Mesodermal cell (in vitro differentiated cells): ENCODE results near the gene ADPGK.
"Not testable (repeated sequence)": the region's sequence is repeated elsewhere in the genome, so short reads cannot be mapped to it uniquely, and the experiment has no call there.

Experiments used
- H3K27ac ChIP-seq: 2 replicates; pipeline ENCODE4 v1.7.0; 2013; ENCODE audit warnings: mild to moderate bottlenecking, low read depth, low read length, moderate library complexity; ENCODE audit not compliant: severe bottlenecking
- H3K36me3 ChIP-seq: 2 replicates; pipeline ENCODE4 v1.7.1; 2013; ENCODE audit warnings: mild to moderate bottlenecking, low read length, moderate library complexity; ENCODE audit not compliant: control insufficient read depth, insufficient read depth
- H3K4me1 ChIP-seq: one replicate; pipeline ENCODE4 v1.7.1; 2013; ENCODE audit warnings: mild to moderate bottlenecking, low read length; ENCODE audit not compliant: insufficient read depth, control insufficient read depth, poor library complexity, severe bottlenecking
- H3K4me3 ChIP-seq: 2 replicates; pipeline ENCODE4 v1.7.0; 2013; ENCODE audit warnings: low read length, control low read depth, mild to moderate bottlenecking; ENCODE audit not compliant: insufficient read depth, poor library complexity, severe bottlenecking; ENCODE audit errors: extremely low read depth
- H3K9me3 ChIP-seq: 2 replicates; pipeline ENCODE4 v1.7.1; 2013; ENCODE audit warnings: mild to moderate bottlenecking, low read length, moderate library complexity; ENCODE audit not compliant: control insufficient read depth
- WGBS, 2 experiments: methylation state at CpG; one replicate each; pipeline ENCODE4 v1.1.5; 2013; ENCODE audit warnings: missing lambda C conversion rate in 2 of 2; ENCODE audit not compliant: insufficient coverage in 2 of 2; 5-methylcytosine and 5-hydroxymethylcytosine counted together

The ADPGK gene

GRCh38 chr15:72749700-72750099, 33.9 kb downstream of the ADPGK start:
- Histone ChIP-seq H3K4me1 (no peaks in the 10 kb centered on the region), H3K27ac (no peak overlapping the region), H3K4me3 (no peak overlapping the region), H3K36me3 (peaks cover 47% of the 10 kb centered on the region), H3K9me3 (no peaks in the 10 kb centered on the region)
- WGBS, 2 experiments: 83 to 100% methylated on average over 1 to 2 of the region's 2 CpGs

- Histone ChIP-seq H3K27ac (no peak overlapping the region), H3K4me1 (no peaks in the 10 kb centered on the region), H3K9me3 (no peaks in the 10 kb centered on the region), H3K4me3 (no peak overlapping the region), H3K36me3 (peaks cover 50% of the 10 kb centered on the region)
- no CpG with 5 or more reads among the region's 1 CpG for WGBS, 2 experiments
These were observed 43.3 kb downstream of the ADPGK start for GRCh38 chr15:72740219-72740618.

DNA sequence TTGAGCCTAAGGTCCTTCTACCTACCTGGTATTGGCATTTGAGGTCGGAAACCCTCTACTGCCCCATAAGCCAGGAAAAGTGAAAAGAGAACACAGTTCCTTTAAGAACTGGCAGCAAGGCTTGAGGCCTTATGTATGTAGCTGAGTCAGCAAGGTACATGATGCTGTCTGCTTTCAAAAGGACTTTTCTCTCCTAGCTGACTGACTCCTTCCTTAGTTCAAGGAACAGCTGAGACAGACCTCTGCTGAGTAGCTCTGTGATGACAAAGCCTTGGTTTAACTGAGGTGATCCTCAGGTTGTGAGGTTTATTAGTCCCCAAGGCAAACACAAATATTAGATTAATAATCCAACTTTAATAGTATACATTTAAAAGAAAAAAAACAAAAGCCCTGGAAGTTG, 45.8 kb downstream of the ADPGK start:
- no peak overlapping the region for H3K27ac ChIP-seq
- peaks cover 60% of the 10 kb centered on the region for H3K36me3 ChIP-seq
- WGBS, 2 experiments: 82 to 89% methylated on average over 1 of the region's 1 CpG
- no peaks in the 10 kb centered on the region for H3K4me1 ChIP-seq
- H3K9me3 ChIP-seq: no peaks in the 10 kb centered on the region
- H3K4me3 ChIP-seq: no peak overlapping the region

DNA sequence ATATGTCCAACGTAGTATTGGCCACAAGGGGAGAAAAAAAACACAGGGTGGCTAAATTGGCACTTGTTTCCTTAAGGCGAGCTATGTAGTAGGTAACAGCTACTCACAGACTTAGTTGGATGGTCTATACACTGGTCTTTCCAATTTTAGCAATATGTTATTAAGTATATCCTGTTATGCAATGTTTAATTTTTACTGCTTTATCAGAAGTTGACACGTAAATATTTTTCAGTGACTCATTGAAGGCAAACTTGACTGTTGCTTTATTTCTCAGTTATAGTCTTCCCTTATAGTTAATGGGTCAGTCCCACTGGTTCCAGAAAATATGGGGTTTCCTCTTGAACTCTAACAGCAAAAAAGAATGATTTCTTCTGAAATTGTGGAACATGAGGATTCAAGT, 46.5 kb downstream of the ADPGK start:
- no peak overlapping the region for H3K4me3 ChIP-seq
- H3K27ac ChIP-seq: no peak overlapping the region
- WGBS, 2 experiments: 84 to 100% methylated on average over 1 to 2 of the region's 3 CpGs
- H3K36me3 ChIP-seq: peaks cover 62% of the 10 kb centered on the region
- H3K9me3 ChIP-seq: no peaks in the 10 kb centered on the region
- no peaks in the 10 kb centered on the region for H3K4me1 ChIP-seq

DNA sequence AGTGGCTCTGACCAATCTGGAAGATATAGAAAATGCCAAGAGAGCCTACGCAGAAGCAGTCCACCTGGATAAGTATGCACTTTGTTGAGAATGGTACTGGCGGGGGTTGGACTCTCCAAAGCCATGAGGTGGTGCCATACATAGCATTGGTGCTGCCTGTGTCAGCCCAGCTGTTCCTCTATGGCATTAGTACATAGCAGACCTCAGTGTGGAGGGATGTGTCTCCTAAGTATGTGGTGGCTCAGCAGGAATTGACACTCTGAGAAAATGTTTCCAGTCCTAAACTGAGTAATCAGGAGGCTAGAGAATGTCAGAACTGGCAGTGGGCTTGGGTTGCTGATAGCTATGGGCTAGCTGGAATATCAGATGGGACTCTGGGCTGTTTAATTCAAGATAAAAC, 48.4 kb downstream of the ADPGK start:
- Histone ChIP-seq H3K27ac (no peak overlapping the region), H3K4me1 (no peaks in the 10 kb centered on the region), H3K4me3 (no peak overlapping the region), H3K9me3 (no peaks in the 10 kb centered on the region), H3K36me3 (peaks cover 61% of the 10 kb centered on the region)
- WGBS, 2 experiments: 100% methylated on average over 1 to 2 of the region's 2 CpGs

DNA sequence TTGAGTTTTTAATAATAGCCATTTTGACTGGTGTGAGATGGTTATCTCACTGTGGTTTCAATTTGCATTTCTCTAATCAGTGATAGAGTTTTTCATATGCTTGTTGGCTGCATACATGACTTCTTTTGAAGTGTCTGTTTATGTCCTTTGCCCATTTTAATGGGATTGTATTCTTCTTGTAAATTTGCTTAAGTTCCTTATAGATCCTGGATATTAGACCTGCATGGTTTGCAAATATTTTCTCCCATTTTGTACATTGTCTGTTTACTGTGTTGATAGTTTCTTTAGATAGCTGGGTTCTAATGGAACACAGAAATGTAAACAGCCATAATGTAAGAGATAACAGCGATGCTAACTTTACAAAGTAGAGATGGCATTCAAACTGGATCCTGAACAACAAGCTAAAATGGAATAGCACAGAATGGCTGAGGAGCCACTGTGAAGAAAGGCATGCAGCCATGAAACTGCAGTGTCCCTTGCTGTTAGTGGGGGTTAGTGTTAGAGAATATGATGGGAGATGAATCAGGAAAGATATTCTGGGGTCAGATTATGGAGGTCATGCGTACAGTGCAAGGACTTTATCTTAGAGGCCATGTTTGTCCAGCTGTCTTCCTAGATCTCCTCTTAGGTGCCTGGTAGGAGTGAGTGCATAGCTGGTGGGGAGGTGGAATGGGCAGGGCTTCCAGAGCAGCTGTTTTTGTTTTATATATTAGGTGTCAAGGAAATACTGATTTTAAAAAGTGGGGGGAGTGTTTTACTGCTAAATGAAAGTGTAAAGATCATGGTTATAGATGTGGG, 49.4 kb downstream of the ADPGK start:
- no peak overlapping the region for H3K4me3 ChIP-seq
- peaks cover 56% of the 10 kb centered on the region for H3K36me3 ChIP-seq
- WGBS, 2 experiments: 100% methylated on average over 2 of the region's 2 CpGs
- no peaks in the 10 kb centered on the region for H3K4me1 ChIP-seq
- H3K9me3 ChIP-seq: no peaks in the 10 kb centered on the region
- no peak overlapping the region for H3K27ac ChIP-seq

GRCh38 chr15:72732516-72732915, 51.0 kb downstream of the ADPGK start:
- Histone ChIP-seq H3K9me3 (no peaks in the 10 kb centered on the region), H3K36me3 (peaks cover 44% of the 10 kb centered on the region), H3K4me3 (no peak overlapping the region), H3K4me1 (no peaks in the 10 kb centered on the region), H3K27ac (no peak overlapping the region)
- WGBS, 2 experiments: 86 to 97% methylated on average over 3 of the region's 4 CpGs

DNA sequence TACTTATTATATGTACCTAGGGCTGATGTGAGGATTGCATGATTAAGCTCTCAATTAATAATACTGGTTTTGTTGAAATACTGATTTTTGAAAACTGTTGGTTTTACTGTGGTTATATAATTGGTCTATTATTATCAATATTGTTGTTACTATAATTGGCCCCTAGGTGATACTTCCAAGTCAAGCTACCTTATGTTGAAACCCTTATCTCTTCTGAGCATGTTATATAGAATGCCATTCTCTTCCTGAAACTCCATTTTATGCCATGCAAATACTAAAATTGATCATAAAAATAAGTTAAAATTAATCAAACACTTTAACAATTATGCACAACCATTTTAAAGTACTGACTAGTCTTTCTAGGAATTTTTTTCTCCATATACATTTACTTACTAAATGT, 51.5 kb downstream of the ADPGK start:
- Histone ChIP-seq H3K4me3 (no peak overlapping the region), H3K9me3 (no peaks in the 10 kb centered on the region), H3K36me3 (peaks cover 41% of the 10 kb centered on the region), H3K27ac (no peak overlapping the region), H3K4me1 (no peaks in the 10 kb centered on the region)

DNA sequence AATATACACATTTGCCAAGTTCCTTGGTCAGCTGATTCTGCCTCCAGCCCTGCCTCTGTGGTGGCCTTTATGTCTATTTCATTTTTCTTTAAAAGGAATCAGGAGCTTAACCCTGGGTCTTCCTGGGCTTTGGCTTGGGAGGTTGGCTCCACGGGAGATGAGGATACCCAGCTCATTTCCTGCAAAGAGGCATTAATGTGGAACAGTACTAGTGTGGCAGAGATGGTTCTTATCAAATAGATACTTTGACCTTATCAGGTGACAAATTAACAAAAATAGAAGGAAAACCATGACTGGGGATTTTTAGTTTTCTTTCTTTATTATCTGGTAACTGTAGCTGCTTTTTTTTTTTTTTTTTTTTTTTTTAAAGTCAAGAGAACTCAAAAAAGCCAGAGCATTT, 54.7 kb downstream of the ADPGK start:
- WGBS, 2 experiments: no CpG with 5 or more reads among the region's 1 CpG
- Histone ChIP-seq H3K9me3 (no peaks in the 10 kb centered on the region), H3K4me3 (no peak overlapping the region), H3K4me1 (no peaks in the 10 kb centered on the region), H3K27ac (no peak overlapping the region), H3K36me3 (peaks cover 29% of the 10 kb centered on the region)

GRCh38 chr15:72728249-72728648, 55.3 kb downstream of the ADPGK start:
- H3K36me3 ChIP-seq: peaks cover 25% of the 10 kb centered on the region
- H3K27ac ChIP-seq, H3K4me3 ChIP-seq, H3K4me1 ChIP-seq, H3K9me3 ChIP-seq: not testable (repeated sequence)
- WGBS, 2 experiments: 100% methylated on average over 1 of the region's 1 CpG

DNA sequence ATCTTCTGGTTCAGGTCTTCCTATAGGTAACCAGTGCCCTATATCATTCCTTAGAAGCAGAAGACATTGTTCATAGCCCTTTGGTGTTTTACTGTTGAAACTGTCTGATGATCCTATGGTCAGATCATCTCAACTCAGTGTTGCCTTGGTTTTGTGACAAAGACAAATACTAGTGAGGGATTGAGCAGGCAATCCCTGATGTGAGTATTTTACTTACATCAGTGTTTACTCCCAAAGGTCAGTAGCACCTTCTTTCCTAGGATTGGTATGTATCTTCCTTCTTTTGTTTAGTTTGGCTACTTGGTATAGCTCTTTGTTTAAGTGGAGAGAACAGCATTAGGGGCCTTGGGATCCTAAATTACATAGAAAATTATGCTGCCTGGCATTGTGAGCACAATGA, 56.4 kb downstream of the ADPGK start:
- Histone ChIP-seq H3K9me3 (no peaks in the 10 kb centered on the region), H3K4me1 (no peaks in the 10 kb centered on the region), H3K36me3 (peaks cover 17% of the 10 kb centered on the region), H3K4me3 (no peak overlapping the region), H3K27ac (no peak overlapping the region)
